Measurements from ENCODE around the gene AFAP1.

GRCh38 chr4:7955393-7955792 lies 15.7 kb upstream of the AFAP1 start:
- TF ChIP-seq POLR2A (IDR thresholded peaks at IDR 0.05): no peak
- no peak for TF ChIP-seq CTCF (IDR thresholded peaks at IDR 0.05)
- TF ChIP-seq EP300 (IDR thresholded peaks at IDR 0.05; ENCODE audit: low read depth): no peak

Data from transverse colon (tissue), 3 donors.